HG03280 (cell line): ENCODE results near the gene ZNF460.

Source experiments
- ATAC-seq: cut with Tn5 transposase; IDR thresholded peaks from one replicate; pipeline ENCODE4 v1.9.1; 2021; ENCODE audit warnings: mild to moderate bottlenecking, moderate library complexity; ENCODE audit not compliant: unreplicated experiment

The ZNF460 gene

GRCh38 chr19:57338877-57339276 lies 58.6 kb downstream of the ZNF460 start:
- no peak for ATAC-seq

GRCh38 chr19:57342582-57342981 lies 62.3 kb downstream of the ZNF460 start:
- no peak for ATAC-seq
